HepG2 (cell line): ENCODE results near the gene MARCHF11. TPM values are rescaled to one million over a fixed set of nuclear protein-coding genes. Genes with fewer than 3 reads are reported as not detected.

Experiments
- ATAC-seq: fragments of 200-7000 bp; cut with Tn5 transposase; 3 replicates; pipeline ENCODE4 v1.9.1; 2020; ENCODE audit warnings: mild to moderate bottlenecking, moderate library complexity
- BruUV-seq: library from RNA; stranded (reverse); fragments of 400-500 nt; replicated peaks from 2 replicates; lab custom pipeline; 2021; lab: Mats Ljungman, UMichigan
- CTCF ChIA-PET: fragments of 300-600 bp; formaldehyde crosslinking; extraction: SDS; loops from one replicate; lab custom pipeline; 2021; ENCODE audit warnings: low total read pairs, inconsistent platforms, low intra/inter-chr PET ratio; lab: Yijun Ruan, JAX
- POLR2A ChIA-PET: fragments of 350-600 bp; sonication (Branson Sonifier 250); formaldehyde crosslinking; loops from one replicate; lab custom pipeline; 2020; ENCODE audit warnings: antibody characterized with exemption, inconsistent platforms; lab: Yijun Ruan, JAX
- DNase-seq: peaks from one replicate; pipeline ENCODE4 v3.0.0-alpha.2; 2015; ENCODE audit warnings: low spot score
- FAIRE-seq: peaks from 3 replicates; lab custom pipeline; 2011; peaks lifted over from hg19 to GRCh38; lab: Jason Lieb, UNC
- H2AFZ ChIP-seq: one replicate; pipeline ENCODE4 v1.6.1; 2011; ENCODE audit warnings: low read length, inconsistent platforms
- H3K27ac ChIP-seq: fragments of 300-600 bp; 3 replicates; pipeline ENCODE4 v1.8.0; 2011; ENCODE audit warnings: mixed run types, mild to moderate bottlenecking, mixed read lengths, low read length, inconsistent platforms; ENCODE audit not compliant: insufficient read depth; ENCODE audit errors: extremely low read length
- H3K27me3 ChIP-seq, 2 experiments: fragments of 200-600 bp in 1 of 2; 2 replicates in 1 of 2; 3 replicates in 1 of 2; pipeline versions ENCODE4 v1.6.0 to v1.8.0; 2011; ENCODE audit warnings: low read length in 2 of 2, mild to moderate bottlenecking in 2 of 2, moderate library complexity in 2 of 2, inconsistent platforms in 1 of 2; ENCODE audit not compliant: insufficient read depth in 2 of 2, control insufficient read depth in 1 of 2
- H3K36me3 ChIP-seq, 2 experiments: fragments of 200-600 bp in 1 of 2; replicated peaks in 1 of 2; 2 replicates in 1 of 2; 3 replicates in 1 of 2; pipeline versions ENCODE4 v1.5.1 to v1.8.0; 2011; ENCODE audit warnings: low read length in 2 of 2, inconsistent platforms in 1 of 2; ENCODE audit not compliant: insufficient read depth in 2 of 2, control insufficient read depth in 1 of 2
- H3K4me1 ChIP-seq: 2 replicates; pipeline ENCODE4 v1.5.1; 2012; ENCODE audit warnings: low read length, inconsistent platforms; ENCODE audit not compliant: insufficient read depth
- H3K4me2 ChIP-seq: 2 replicates; pipeline ENCODE4 v1.6.0; 2011; ENCODE audit warnings: low read depth, low read length, inconsistent platforms
- H3K4me3 ChIP-seq, 3 experiments: fragments of 200-600 bp in 1 of 3; sonication (generic), shearing (Covaris generic) in 1 of 3; replicated peaks in 1 of 3; 2 replicates each; pipeline ENCODE4 v1.5.1; 2011 to 2016; ENCODE audit warnings: low read length in 3 of 3, inconsistent platforms in 2 of 3, low read depth in 2 of 3, mild to moderate bottlenecking in 2 of 3, control low read depth in 1 of 3, mixed read lengths in 1 of 3; ENCODE audit not compliant: insufficient read depth in 1 of 3
- H3K79me2 ChIP-seq: one replicate; pipeline ENCODE4 v1.6.1; 2011; ENCODE audit warnings: low read length, inconsistent platforms; ENCODE audit not compliant: insufficient read depth
- H3K9ac ChIP-seq: 2 replicates; pipeline ENCODE4 v1.6.0; 2011; ENCODE audit warnings: mild to moderate bottlenecking, low read depth, low read length, inconsistent platforms; ENCODE audit not compliant: insufficient read depth
- H3K9me3 ChIP-seq: 2 replicates; pipeline ENCODE4 v1.5.1; 2012; ENCODE audit warnings: mild to moderate bottlenecking, low read length
- H4K20me1 ChIP-seq: 2 replicates; pipeline ENCODE4 v1.6.0; 2011; ENCODE audit warnings: inconsistent platforms, mild to moderate bottlenecking, low read length, moderate library complexity; ENCODE audit not compliant: insufficient read depth
- HNF4G ChIP-seq, 2 experiments: sonication (generic) in 1 of 2; formaldehyde crosslinking in 1 of 2; IDR thresholded peaks; 2 replicates each; pipeline versions ENCODE4 v1.4.0 to v1.6.1; 2011 to 2020; ENCODE audit warnings: borderline replicate concordance in 2 of 2, low read depth in 2 of 2, mild to moderate bottlenecking in 2 of 2, low read length in 1 of 2, missing genetic modification reagents in 1 of 2, moderate library complexity in 1 of 2
- MAFK ChIP-seq, 2 experiments: IDR thresholded peaks in 1 of 2; conservative IDR thresholded peaks in 1 of 2; 2 replicates each; pipeline ENCODE4 v1.6.1; 2011; ENCODE audit warnings: improper control_type of control experiment in 2 of 2, low read length in 2 of 2
- NCOA5 ChIP-seq: sonication (generic); formaldehyde crosslinking; IDR thresholded peaks from 2 replicates; pipeline ENCODE4 v1.4.0; 2020; ENCODE audit warnings: missing genetic modification reagents
- PAXIP1 ChIP-seq: sonication (generic); formaldehyde crosslinking; conservative IDR thresholded peaks from 2 replicates; pipeline ENCODE4 v1.4.0; 2020; ENCODE audit warnings: mild to moderate bottlenecking, missing genetic modification reagents, moderate library complexity
- RFX1 ChIP-seq: fragments of 450-650 bp; IDR thresholded peaks from 2 replicates; pipeline ENCODE4 v1.6.1; 2017
- TBL1XR1 ChIP-seq: fragments of 150-350 bp; IDR thresholded peaks from 2 replicates; pipeline ENCODE4 v1.6.1; 2014; ENCODE audit warnings: borderline replicate concordance, low read length; ENCODE audit not compliant: partially characterized antibody
- THAP9 ChIP-seq: sonication (generic); formaldehyde crosslinking; IDR thresholded peaks from 2 replicates; pipeline ENCODE4; 2020; ENCODE audit warnings: missing genetic modification reagents, mild to moderate bottlenecking, borderline replicate concordance
- ZNF281 ChIP-seq: sonication (generic); formaldehyde crosslinking; IDR thresholded peaks from 2 replicates; pipeline ENCODE4 v1.4.0; 2020; ENCODE audit warnings: missing genetic modification reagents, borderline replicate concordance
- ZNF761 ChIP-seq: sonication (generic); formaldehyde crosslinking; conservative IDR thresholded peaks from 2 replicates; pipeline ENCODE4 v1.4.0; 2020; ENCODE audit warnings: mild to moderate bottlenecking, missing genetic modification reagents
- ZNF816 ChIP-seq: sonication (generic); formaldehyde crosslinking; IDR thresholded peaks from 2 replicates; pipeline ENCODE4 v1.8.0; 2022; ENCODE audit warnings: missing genetic modification reagents, mild to moderate bottlenecking, borderline replicate concordance
- ZNF83 ChIP-seq: sonication (generic); formaldehyde crosslinking; IDR thresholded peaks from 2 replicates; pipeline ENCODE4 v1.4.0; 2020; ENCODE audit warnings: missing genetic modification reagents, mild to moderate bottlenecking, borderline replicate concordance
- WGBS: methylation state at CpG from one replicate; pipeline ENCODE4 v1.1.6; 2017; ENCODE audit warnings: low lambda C conversion rate; 5-methylcytosine and 5-hydroxymethylcytosine counted together
- in situ Hi-C: cut with HindIII; loops from 2 replicates; pipeline ENCODE4 v1.10.0; 2017; ENCODE audit warnings: low pct_unique_long_range_greater_than_20kb; ENCODE audit not compliant: extremely low pct_ligation_motif_present
- intact Hi-C: fragments of 100-400 bp; cut with micrococcal nuclease; formaldehyde crosslinking; loops from one replicate; pipeline ENCODE4 v1.10.0; 2022; ENCODE audit not compliant: unreplicated experiment
- polyA plus RNA-seq, 8 experiments: library from polyadenylated mRNA; depleted of rRNA in 3 of 8; stranded (reverse) in 7 of 8; unstranded in 1 of 8; fragments of >200 nt; fragmentation: Illumina TruSeq in 4 of 8; extraction: Trizol in 4 of 8; gene quantifications; 2 replicates each; pipeline versions ENCODE4 v1.2.1 to v1.2.3, GENCODE V29; 2011 to 2016; ENCODE audit warnings: low read depth in 4 of 8, missing spikeins in 1 of 8, mixed read lengths in 1 of 8; ENCODE audit not compliant: insufficient read depth in 1 of 8
- total RNA-seq, 5 experiments: library from RNA; depleted of rRNA; stranded (reverse); fragments of >200 nt; fragmentation: Illumina TruSeq; extraction: Trizol; gene quantifications; 2 replicates each; pipeline ENCODE4 v1.2.3, GENCODE V29; 2016; ENCODE audit warnings: low read depth in 1 of 5

MARCHF11 gene
- total and polyA plus RNA-seq, 2 of the 13 experiments (the other 11 are each of a cell fraction or from before 2014, with no cell fraction given): not detected

- no peak for FAIRE-seq
- no peaks in the 10 kb centered on the region for H3K27me3 ChIP-seq
- H3K36me3 ChIP-seq: no peaks in the 10 kb centered on the region
- no peaks in the 10 kb centered on the region for H3K79me2 ChIP-seq
- in situ Hi-C loops: no loop called here
- peaks cover 19% of the 10 kb centered on the region; the same call in 1 of the 2 replicates for H3K9me3 ChIP-seq
- no peak for TF ChIP-seq TBL1XR1
- no peak for TF ChIP-seq HNF4G (IDR thresholded peaks at IDR 0.05; ENCODE audit: borderline replicate concordance, low read depth, low read length)
- no peak for TF ChIP-seq HNF4G (CRISPR knock-in tag; IDR thresholded peaks at IDR 0.05; ENCODE audit: borderline replicate concordance, low read depth)
- TF ChIP-seq ZNF761 (CRISPR knock-in tag): no peak
- TF ChIP-seq THAP9 (CRISPR knock-in tag): no peak
- no peak for TF ChIP-seq ZNF816
- TF ChIP-seq ZNF281 (CRISPR knock-in tag): no peak
- TF ChIP-seq PAXIP1 (CRISPR knock-in tag): no peak
- no peak for TF ChIP-seq MAFK (conservative IDR thresholded peaks at IDR 0.05 in 1 of 2, IDR thresholded peaks at IDR 0.05 in 1 of 2; ENCODE audit: low read length in 2 of 2)
- no peak for TF ChIP-seq NCOA5 (CRISPR knock-in tag)
- no peak for TF ChIP-seq RFX1
- TF ChIP-seq ZNF83 (CRISPR knock-in tag): no peak
- TF ChIP-seq, all 625 proteins: peak for 0
- intact Hi-C loops: no loop called here
- no TSS peak for BruUV-seq
- Histone ChIP-seq H3K4me1 (no peaks in the 10 kb centered on the region), H2AFZ (no peak overlapping the region), H4K20me1 (no peaks in the 10 kb centered on the region), H3K9ac (no peak overlapping the region), H3K4me3 (no peak overlapping the region), H3K4me2 (no peak overlapping the region), H3K27ac (no peak overlapping the region)
- ChIA-PET CTCF (no interaction called here), POLR2A (no interaction called here)
- DNase-seq (no peak), ATAC-seq (no peak)
- WGBS: 62% methylated on average over 3 of the region's 3 CpGs
These were observed 45.4 kb downstream of the MARCHF11 start for GRCh38 chr5:16134204-16134603.
